CD14-positive monocyte (primary cell): ENCODE results near the gene COL15A1. TPM values are rescaled to one million over a fixed set of nuclear protein-coding genes. Genes with fewer than 3 reads are reported as not detected.

Experiments
- DNase-seq, 3 donors: peaks; one replicate each; pipeline ENCODE4 v3.0.0-alpha.2; 2011 to 2022
- H2AFZ ChIP-seq: 2 replicates; pipeline ENCODE4 v1.6.0; 2012; ENCODE audit warnings: mild to moderate bottlenecking, low read depth, low read length, inconsistent platforms; ENCODE audit not compliant: insufficient read depth, poor library complexity, severe bottlenecking
- H3K27ac ChIP-seq, 2 donors: 1 replicate in 1 of 2; 2 replicates in 1 of 2; pipeline ENCODE4 v1.5.1; 2012 to 2013; ENCODE audit warnings: low read length in 2 of 2, control low read depth in 1 of 2, inconsistent platforms in 1 of 2, low read depth in 1 of 2, mild to moderate bottlenecking in 1 of 2
- H3K27me3 ChIP-seq, 2 donors: one replicate each; pipeline versions ENCODE4 v1.6.0 to v1.6.1; 2011 to 2013; ENCODE audit warnings: low read length in 2 of 2; ENCODE audit not compliant: control insufficient read depth in 2 of 2, insufficient read depth in 2 of 2
- H3K36me3 ChIP-seq, 2 donors: replicated peaks in 1 of 2; 1 replicate in 1 of 2; 2 replicates in 1 of 2; pipeline versions ENCODE4 v1.5.1 to v1.6.1; 2012 to 2013; ENCODE audit warnings: low read length in 2 of 2, control low read depth in 1 of 2, inconsistent platforms in 1 of 2, mild to moderate bottlenecking in 1 of 2; ENCODE audit not compliant: insufficient read depth in 2 of 2, control insufficient read depth in 1 of 2
- H3K4me1 ChIP-seq, 2 donors: 1 replicate in 1 of 2; 2 replicates in 1 of 2; pipeline versions ENCODE4 v1.5.1 to v1.6.1; 2012 to 2013; ENCODE audit warnings: low read length in 2 of 2, control low read depth in 1 of 2, inconsistent platforms in 1 of 2, mild to moderate bottlenecking in 1 of 2, moderate library complexity in 1 of 2; ENCODE audit not compliant: insufficient read depth in 2 of 2, control insufficient read depth in 1 of 2
- H3K4me2 ChIP-seq: replicated peaks from 2 replicates; pipeline ENCODE3; 2012; ENCODE audit warnings: low read length, moderate library complexity, mild to moderate bottlenecking; ENCODE audit not compliant: poor library complexity, severe bottlenecking; ENCODE audit errors: extremely low read depth
- H3K4me3 ChIP-seq, 3 experiments: fragments of 200-600 bp in 1 of 3; sonication (generic) in 1 of 3; replicated peaks in 1 of 3; 1 replicate in 2 of 3; 2 replicates in 1 of 3; pipeline ENCODE4 v1.5.1; 2011 to 2013; ENCODE audit warnings: low read length in 3 of 3, mild to moderate bottlenecking in 3 of 3, control low read depth in 2 of 3, low read depth in 2 of 3, inconsistent platforms in 1 of 3, moderate library complexity in 1 of 3
- H3K79me2 ChIP-seq: 2 replicates; pipeline ENCODE4 v1.6.0; 2012; ENCODE audit warnings: mild to moderate bottlenecking, control low read depth, inconsistent platforms, low read length, moderate library complexity; ENCODE audit not compliant: insufficient read depth
- H3K9ac ChIP-seq: 2 replicates; pipeline ENCODE4 v1.6.0; 2017; ENCODE audit warnings: low read length, mild to moderate bottlenecking; ENCODE audit not compliant: insufficient read depth, poor library complexity, severe bottlenecking
- H3K9me3 ChIP-seq, 2 donors: replicated peaks in 1 of 2; 1 replicate in 1 of 2; 2 replicates in 1 of 2; pipeline versions ENCODE4 v1.5.1 to v1.6.1; 2012 to 2013; ENCODE audit warnings: low read length in 2 of 2, control low read depth in 1 of 2; ENCODE audit not compliant: control insufficient read depth in 1 of 2, insufficient read depth in 1 of 2
- H4K20me1 ChIP-seq: 2 replicates; pipeline ENCODE4 v1.6.0; 2012; ENCODE audit warnings: mild to moderate bottlenecking, low read length, control low read depth, moderate library complexity; ENCODE audit not compliant: insufficient read depth
- H3K27ac Mint-ChIP-seq, 7 donors: one replicate each; pipeline ENCODE4 v1.8.0; 2020; ENCODE audit warnings: mild to moderate bottlenecking in 7 of 7, mixed read lengths in 7 of 7, moderate library complexity in 6 of 7, inconsistent platforms in 2 of 7
- H3K27me3 Mint-ChIP-seq, 3 donors: one replicate each; pipeline ENCODE4 v1.8.0; 2021 to 2022; ENCODE audit warnings: low read depth in 3 of 3, mild to moderate bottlenecking in 3 of 3, mixed read lengths in 3 of 3, moderate library complexity in 3 of 3, inconsistent platforms in 1 of 3
- H3K36me3 Mint-ChIP-seq, 2 donors: one replicate each; pipeline ENCODE4 v1.8.0; 2020; ENCODE audit warnings: mixed read lengths in 2 of 2, inconsistent platforms in 1 of 2, mild to moderate bottlenecking in 1 of 2
- H3K4me1 Mint-ChIP-seq: one replicate; pipeline ENCODE4 v1.8.0; 2020; ENCODE audit warnings: mild to moderate bottlenecking, mixed read lengths
- H3K4me3 Mint-ChIP-seq, 2 donors: one replicate each; pipeline ENCODE4 v1.8.0; 2020; ENCODE audit warnings: mild to moderate bottlenecking in 2 of 2, mixed read lengths in 2 of 2, moderate library complexity in 1 of 2
- H3K9me3 Mint-ChIP-seq, 7 donors: one replicate each; pipeline ENCODE4 v1.8.0; 2020 to 2022; ENCODE audit warnings: mixed read lengths in 7 of 7, mild to moderate bottlenecking in 6 of 7, moderate library complexity in 6 of 7, inconsistent platforms in 2 of 7
- CTCF ChIP-seq: fragments of 200-600 bp; IDR thresholded peaks from one replicate; pipeline ENCODE4 v1.8.0; 2022; ENCODE audit warnings: antibody characterized with exemption, mild to moderate bottlenecking
- WGBS: methylation state at CpG from one replicate; pipeline ENCODE4 v1.1.5; 2013; ENCODE audit warnings: missing lambda C conversion rate; ENCODE audit not compliant: insufficient coverage; 5-methylcytosine and 5-hydroxymethylcytosine counted together
- intact Hi-C, 2 donors: fragments of 100-400 bp; cut with micrococcal nuclease; formaldehyde crosslinking; loops; one replicate each; pipeline versions ENCODE4 v1.15.0 to v1.15.1; 2023
- polyA plus RNA-seq, 3 donors: library from polyadenylated mRNA; depleted of rRNA in 1 of 3; unstranded in 2 of 3; stranded (reverse) in 1 of 3; fragments of 300-500 nt in 2 of 3; fragments of >200 nt in 1 of 3; fragmentation: Illumina TruSeq in 2 of 3; gene quantifications; 1 replicate in 2 of 3; 2 replicates in 1 of 3; pipeline ENCODE4 v1.2.3, GENCODE V29; 2012 to 2021

Gene COL15A1
- polyA plus RNA-seq, 3 donors: 0.03 to 0.14 (median 0.11) TPM

GRCh38 chr9:98951967-98952366 is 8.3 kb downstream of the COL15A1 start:
- TF ChIP-seq CTCF: no peak
- peaks cover 1 to 7% (median 4%) of the 10 kb centered on the region in 7 donors for H3K9me3 Mint-ChIP-seq
- no peak overlapping the region for H3K4me3 Mint-ChIP-seq
- Histone ChIP-seq H3K27ac (no peak overlapping the region), H3K27me3 (no peaks in the 10 kb centered on the region), H3K4me2 (no peak overlapping the region), H3K9me3 (peaks cover 0 to 2% of the 10 kb centered on the region in 2 donors), H3K4me1 (no peaks in the 10 kb centered on the region), H3K4me3 (no peak overlapping the region), H3K9ac (no peak overlapping the region), H3K79me2 (no peaks in the 10 kb centered on the region), H2AFZ (no peak overlapping the region), H3K36me3 (no peaks in the 10 kb centered on the region), H4K20me1 (no peaks in the 10 kb centered on the region)
- H3K36me3 Mint-ChIP-seq: no peaks in the 10 kb centered on the region
- WGBS: no CpG with 5 or more reads among the region's 1 CpG
- intact Hi-C loops: no loop called here
- no peak for DNase-seq
- H3K27ac Mint-ChIP-seq: no peak overlapping the region
- no peaks in the 10 kb centered on the region for H3K4me1 Mint-ChIP-seq
- H3K27me3 Mint-ChIP-seq: peaks cover 2 to 11% (median 6%) of the 10 kb centered on the region in 3 donors

GRCh38 chr9:98953581-98954243 is 10.0 kb downstream of the COL15A1 start:
- H2AFZ ChIP-seq: no peak overlapping the region
- H3K36me3 ChIP-seq: no peaks in the 10 kb centered on the region
- H4K20me1 ChIP-seq: no peaks in the 10 kb centered on the region
- H3K27ac ChIP-seq: no peak overlapping the region
- Mint-ChIP-seq H3K27me3 (peaks cover 2 to 14% (median 5%) of the 10 kb centered on the region in 3 donors), H3K36me3 (no peaks in the 10 kb centered on the region), H3K4me3 (no peak overlapping the region), H3K4me1 (no peaks in the 10 kb centered on the region), H3K9me3 (peaks cover 4 to 12% (median 7%) of the 10 kb centered on the region in 7 donors), H3K27ac (no peak overlapping the region)
- 100% methylated on average over 1 of the region's 2 CpGs for WGBS
- no peak overlapping the region for H3K9ac ChIP-seq
- TF ChIP-seq CTCF: no peak
- no peaks in the 10 kb centered on the region for H3K4me1 ChIP-seq
- no peaks in the 10 kb centered on the region for H3K27me3 ChIP-seq
- no peak overlapping the region for H3K4me2 ChIP-seq
- no peaks in the 10 kb centered on the region for H3K79me2 ChIP-seq
- intact Hi-C loops: no loop called here
- peaks cover 0 to 11% of the 10 kb centered on the region in 2 donors for H3K9me3 ChIP-seq
- H3K4me3 ChIP-seq: no peak overlapping the region
- DNase-seq: no peak
